B cell (primary cell): ENCODE measurements around the gene HYAL1. TPM values are rescaled to one million over a fixed set of nuclear protein-coding genes. Genes with fewer than 3 reads are reported as not detected.
A peak's percentile ranks its signal among the peaks of the same experiment; 100 is the strongest.

Experiments used
- ATAC-seq: fragments of 200-7000 bp; cut with Tn5 transposase; one replicate; pipeline ENCODE4 v1.10.0; 2021; ENCODE audit warnings: low read depth, mild to moderate bottlenecking, moderate number of reproducible peaks, moderate library complexity
- CTCF ChIA-PET: fragments of 350-600 bp; sonication (Branson Sonifier 250); formaldehyde crosslinking; loops from one replicate; lab custom pipeline; 2021; ENCODE audit warnings: antibody characterized with exemption, inconsistent platforms; lab: Charles Lee
- POLR2A ChIA-PET: fragments of 350-600 bp; sonication (Branson Sonifier 250); formaldehyde crosslinking; loops from one replicate; lab custom pipeline; 2021; ENCODE audit warnings: antibody characterized with exemption; lab: Charles Lee
- DNase-seq: peaks from one replicate; pipeline ENCODE4 v3.0.0; 2013
- H2AFZ ChIP-seq: 2 replicates; pipeline ENCODE4 v1.6.1; 2012; ENCODE audit warnings: mild to moderate bottlenecking, low read depth, low read length; ENCODE audit not compliant: insufficient read depth, poor library complexity, severe bottlenecking
- H3K27ac ChIP-seq, 2 donors: 1 replicate in 1 of 2; 2 replicates in 1 of 2; pipeline ENCODE4 v1.5.1; 2012 to 2013; ENCODE audit warnings: low read length in 2 of 2, mild to moderate bottlenecking in 2 of 2, moderate library complexity in 1 of 2
- H3K27me3 ChIP-seq, 4 experiments: fragments of 200-600 bp in 1 of 4; sonication (generic) in 1 of 4; replicated peaks in 1 of 4; 1 replicate in 2 of 4; 2 replicates in 2 of 4; pipeline versions ENCODE4 v1.6.1 to v1.7.0; 2013 to 2016; ENCODE audit warnings: low read length in 3 of 4, mild to moderate bottlenecking in 2 of 4, mixed read lengths in 1 of 4, moderate library complexity in 1 of 4; ENCODE audit not compliant: insufficient read depth in 4 of 4, control insufficient read depth in 3 of 4; ENCODE audit errors: control extremely low read depth in 1 of 4
- H3K36me3 ChIP-seq, 2 experiments: replicated peaks in 1 of 2; 1 replicate in 1 of 2; 2 replicates in 1 of 2; pipeline versions ENCODE4 v1.6.1 to v1.7.1; 2013; ENCODE audit warnings: low read length in 1 of 2; ENCODE audit not compliant: insufficient read depth in 2 of 2, control insufficient read depth in 1 of 2; ENCODE audit errors: control extremely low read depth in 1 of 2, extremely low read depth in 1 of 2
- H3K4me1 ChIP-seq, 2 donors: fragments of 200-600 bp in 1 of 2; sonication (generic) in 1 of 2; 1 replicate in 1 of 2; 2 replicates in 1 of 2; pipeline versions ENCODE4 v1.5.1 to v1.6.1; 2013 to 2017; ENCODE audit warnings: low read length in 2 of 2; ENCODE audit not compliant: control insufficient read depth in 2 of 2, insufficient read depth in 2 of 2
- H3K4me2 ChIP-seq: replicated peaks from 2 replicates; pipeline ENCODE3; 2012; ENCODE audit warnings: mild to moderate bottlenecking, low read depth, low read length; ENCODE audit not compliant: poor library complexity, severe bottlenecking
- H3K4me3 ChIP-seq, 5 experiments: fragments of 200-600 bp in 1 of 5; sonication (generic) in 1 of 5; 1 replicate in 3 of 5; 2 replicates in 2 of 5; pipeline versions ENCODE4 v1.5.1 to v1.7.0; 2011 to 2016; ENCODE audit warnings: low read length in 4 of 5, mild to moderate bottlenecking in 4 of 5, low read depth in 2 of 5, control low read depth in 1 of 5, moderate library complexity in 1 of 5; ENCODE audit not compliant: insufficient read depth in 1 of 5; ENCODE audit errors: control extremely low read depth in 1 of 5, extremely low read depth in 1 of 5
- H3K79me2 ChIP-seq: fragments of 200-600 bp; sonication (generic); one replicate; pipeline ENCODE4 v1.6.0; 2016; ENCODE audit warnings: low read length; ENCODE audit not compliant: control insufficient read depth, insufficient read depth
- H3K9ac ChIP-seq: fragments of 200-600 bp; sonication (generic); 2 replicates; pipeline ENCODE4 v1.6.1; 2017; ENCODE audit warnings: mild to moderate bottlenecking, low read length, moderate library complexity
- H3K9me3 ChIP-seq, 3 donors: one replicate each; pipeline versions ENCODE4 v1.6.1 to v1.7.1; 2013; ENCODE audit warnings: low read length in 2 of 3; ENCODE audit not compliant: control insufficient read depth in 2 of 3, insufficient read depth in 1 of 3; ENCODE audit errors: control extremely low read depth in 1 of 3
- H4K20me1 ChIP-seq: 2 replicates; pipeline ENCODE4 v1.6.0; 2012; ENCODE audit warnings: mild to moderate bottlenecking, low read length; ENCODE audit not compliant: insufficient read depth, control insufficient read depth, poor library complexity, severe bottlenecking
- H3K27ac Mint-ChIP-seq: one replicate; pipeline ENCODE4 v1.8.0; 2021; ENCODE audit warnings: mixed read lengths
- H3K27me3 Mint-ChIP-seq: one replicate; pipeline ENCODE4 v1.8.0; 2021; ENCODE audit warnings: mixed read lengths
- H3K4me1 Mint-ChIP-seq: one replicate; pipeline ENCODE4 v1.8.0; 2021; ENCODE audit warnings: mixed read lengths
- H3K4me3 Mint-ChIP-seq: one replicate; pipeline ENCODE4 v1.8.0; 2021; ENCODE audit warnings: mixed read lengths
- H3K9me3 Mint-ChIP-seq: one replicate; pipeline ENCODE4 v1.8.0; 2022; ENCODE audit warnings: mixed read lengths; ENCODE audit not compliant: insufficient read depth
- EZH2 ChIP-seq: IDR thresholded peaks from 2 replicates; pipeline ENCODE4 v1.6.1; 2012; ENCODE audit warnings: borderline replicate concordance, low read depth, mild to moderate bottlenecking, moderate library complexity, low read length; ENCODE audit not compliant: insufficient read depth, poor library complexity, severe bottlenecking
- WGBS: methylation state at CpG from one replicate; pipeline ENCODE4 v1.1.5; 2013; ENCODE audit warnings: missing lambda C conversion rate; ENCODE audit not compliant: insufficient coverage; 5-methylcytosine and 5-hydroxymethylcytosine counted together
- intact Hi-C: fragments of 100-400 bp; cut with micrococcal nuclease; formaldehyde crosslinking; loops from one replicate; pipeline ENCODE4 v1.10.0; 2022
- polyA plus RNA-seq: library from polyadenylated mRNA; depleted of rRNA; stranded (reverse); fragments of >200 nt; gene quantifications from 2 replicates; pipeline ENCODE4 v1.2.3, GENCODE V29; 2012
- total RNA-seq, 2 donors: library from RNA; stranded (reverse); fragments of 120-200 nt in 1 of 2; gene quantifications; 1 replicate in 1 of 2; 2 replicates in 1 of 2; pipeline versions ENCODE4 v1.2.3 to v1.2.4, GENCODE V29; 2013 to 2022
- TF ChIP-seq, protein P1 (sequence below): fragments of 200-600 bp; IDR thresholded peaks from one replicate; pipeline ENCODE4 v1.8.0; 2022; ENCODE audit warnings: antibody characterized with exemption, mild to moderate bottlenecking

Gene HYAL1
- total and polyA plus RNA-seq, 2 donors (not counting 1 experiment from before 2014, with no cell fraction given): 0.12 to 0.30 TPM

DNA sequence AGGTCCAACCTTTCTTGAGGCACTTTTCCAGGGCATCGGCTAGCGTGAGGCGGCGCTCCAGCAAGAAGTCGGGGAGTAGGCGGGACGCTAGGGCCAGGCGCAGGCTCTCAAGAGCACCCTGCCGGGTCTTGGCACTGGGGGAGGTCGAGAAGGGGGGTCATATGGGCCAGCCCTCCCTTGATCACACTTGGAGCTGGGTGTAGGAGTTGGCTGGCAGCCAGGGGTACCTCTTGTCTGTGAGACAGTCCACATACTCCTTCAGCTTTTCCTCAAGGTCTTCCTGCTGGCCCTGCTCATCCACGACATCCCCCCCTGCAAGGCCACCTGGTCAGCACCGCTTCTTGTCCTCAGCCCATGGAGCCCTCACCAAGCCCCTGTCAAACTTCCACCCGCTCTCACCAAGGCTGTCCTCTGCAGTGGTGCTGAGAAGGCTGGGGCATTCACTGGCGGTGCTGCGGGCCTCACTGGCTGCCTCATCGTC, 13.2 kb downstream of the HYAL1 start:
- no peak overlapping the region for H3K4me2 ChIP-seq
- CTCF ChIA-PET: interaction anchor here (0.6 to 1.7 kb wide), 2 partner anchors 9 to 12 kb away, joined by 4 to 5 read pairs; partner anchors contain the start of genes HYAL3 and NAA80

DNA sequence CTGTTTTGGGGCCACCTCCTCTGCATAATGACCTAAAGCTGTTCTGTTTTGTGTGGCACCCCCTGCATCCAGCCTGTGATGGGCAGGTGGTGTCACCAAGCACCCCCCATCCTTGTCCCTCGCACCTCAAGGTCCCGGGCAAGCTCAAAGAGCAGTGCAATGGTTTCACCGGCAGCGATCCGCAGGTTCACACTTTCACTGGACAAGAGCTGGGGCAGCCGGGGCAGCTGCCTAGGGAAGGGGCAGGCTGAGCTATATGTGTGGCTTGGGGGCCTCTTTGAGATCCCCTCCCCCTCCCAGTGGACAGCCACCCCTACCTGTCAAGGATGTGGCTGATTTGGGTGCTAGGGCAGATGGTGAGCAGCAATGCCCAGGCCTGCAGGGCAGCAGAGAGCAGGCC, 14.2 kb downstream of the HYAL1 start:
- peaks cover 18% of the 10 kb centered on the region for H3K79me2 ChIP-seq
- no peak overlapping the region for H3K27ac ChIP-seq
- H3K9ac ChIP-seq: no peak overlapping the region
- H2AFZ ChIP-seq: no peak overlapping the region
- H3K27me3 Mint-ChIP-seq: no peaks in the 10 kb centered on the region
- TF ChIP-seq EZH2: no peak
- TF ChIP-seq, protein P1, sequence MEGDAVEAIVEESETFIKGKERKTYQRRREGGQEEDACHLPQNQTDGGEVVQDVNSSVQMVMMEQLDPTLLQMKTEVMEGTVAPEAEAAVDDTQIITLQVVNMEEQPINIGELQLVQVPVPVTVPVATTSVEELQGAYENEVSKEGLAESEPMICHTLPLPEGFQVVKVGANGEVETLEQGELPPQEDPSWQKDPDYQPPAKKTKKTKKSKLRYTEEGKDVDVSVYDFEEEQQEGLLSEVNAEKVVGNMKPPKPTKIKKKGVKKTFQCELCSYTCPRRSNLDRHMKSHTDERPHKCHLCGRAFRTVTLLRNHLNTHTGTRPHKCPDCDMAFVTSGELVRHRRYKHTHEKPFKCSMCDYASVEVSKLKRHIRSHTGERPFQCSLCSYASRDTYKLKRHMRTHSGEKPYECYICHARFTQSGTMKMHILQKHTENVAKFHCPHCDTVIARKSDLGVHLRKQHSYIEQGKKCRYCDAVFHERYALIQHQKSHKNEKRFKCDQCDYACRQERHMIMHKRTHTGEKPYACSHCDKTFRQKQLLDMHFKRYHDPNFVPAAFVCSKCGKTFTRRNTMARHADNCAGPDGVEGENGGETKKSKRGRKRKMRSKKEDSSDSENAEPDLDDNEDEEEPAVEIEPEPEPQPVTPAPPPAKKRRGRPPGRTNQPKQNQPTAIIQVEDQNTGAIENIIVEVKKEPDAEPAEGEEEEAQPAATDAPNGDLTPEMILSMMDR: no peak
- H3K36me3 ChIP-seq: peaks cover 0 to 29% of the 10 kb centered on the region in 2 experiments
- no peak overlapping the region for H3K4me3 Mint-ChIP-seq
- H3K27me3 ChIP-seq: no peaks in the 10 kb centered on the region
- peaks cover 14% of the 10 kb centered on the region for H3K4me1 Mint-ChIP-seq
- H3K9me3 ChIP-seq: no peaks in the 10 kb centered on the region
- WGBS: 97% methylated on average over 5 of the region's 6 CpGs
- no peaks in the 10 kb centered on the region for H4K20me1 ChIP-seq
- DNase-seq (no peak), ATAC-seq (no peak)
- intact Hi-C loops: no loop called here
- ChIA-PET POLR2A (no interaction called here), CTCF (interaction anchor here (1.7 kb wide), 1 partner anchor 10 kb away, joined by 5 read pairs; the partner anchor contains the start of genes HYAL3 and NAA80)
- H3K27ac Mint-ChIP-seq: no peak overlapping the region
- peaks cover 11 to 17% of the 10 kb centered on the region in 2 donors for H3K4me1 ChIP-seq
- H3K4me2 ChIP-seq: no peak overlapping the region
- no peaks in the 10 kb centered on the region for H3K9me3 Mint-ChIP-seq
- H3K4me3 ChIP-seq: no peak overlapping the region

More for the DNA sequence above, 13.2 kb downstream of the HYAL1 start:
- Histone ChIP-seq H3K9me3 (no peaks in the 10 kb centered on the region), H3K4me3 (no peak overlapping the region), H3K27me3 (no peaks in the 10 kb centered on the region), H3K36me3 (peaks cover 0 to 29% of the 10 kb centered on the region in 2 experiments), H3K4me1 (peaks cover 11 to 17% of the 10 kb centered on the region in 2 donors), H3K79me2 (peaks cover 18% of the 10 kb centered on the region), H2AFZ (no peak overlapping the region), H3K27ac (no peak overlapping the region), H3K9ac (no peak overlapping the region), H4K20me1 (no peaks in the 10 kb centered on the region)
- Mint-ChIP-seq H3K9me3 (no peaks in the 10 kb centered on the region), H3K4me3 (peak overlapping the region; percentile 39), H3K4me1 (peaks cover 14% of the 10 kb centered on the region), H3K27me3 (no peaks in the 10 kb centered on the region), H3K27ac (no peak overlapping the region)
- DNase-seq (no peak), ATAC-seq (no peak)
- POLR2A ChIA-PET: no interaction called here
- TF ChIP-seq, protein P1: no peak
- no peak for TF ChIP-seq EZH2
- 98% methylated on average over 14 of the region's 16 CpGs for WGBS
- intact Hi-C loops: loop anchor here (10.0 kb wide), 1 partner anchor 1095 kb away; the partner anchor contains the start of gene MANF
